RWPE1 (cell line): Measurements from ENCODE around the gene ATG2A.

Experiments
- CTCF ChIA-PET: fragments of 350-600 bp; sonication (Branson Sonifier 250); formaldehyde crosslinking; extraction: SDS; loops from one replicate; lab custom pipeline; 2021; lab: Yijun Ruan, JAX
- POLR2A ChIA-PET: fragments of 400-600 bp; formaldehyde crosslinking; extraction: SDS; loops from one replicate; lab custom pipeline; 2020; ENCODE audit warnings: antibody characterized with exemption; ENCODE audit not compliant: low non-redundant PET; lab: Yijun Ruan, JAX
- DNase-seq: peaks from one replicate; pipeline ENCODE4 v3.0.0; 2012; ENCODE audit warnings: low spot score
- H3K27ac ChIP-seq: fragments of 450-650 bp; 2 replicates; pipeline ENCODE4 v1.5.1; 2017
- TF ChIP-seq, protein P1 (sequence below): fragments of 450-650 bp; conservative IDR thresholded peaks from 2 replicates; pipeline ENCODE4 v1.5.1; 2017; ENCODE audit warnings: low read depth, mild to moderate bottlenecking

The ATG2A gene

DNA sequence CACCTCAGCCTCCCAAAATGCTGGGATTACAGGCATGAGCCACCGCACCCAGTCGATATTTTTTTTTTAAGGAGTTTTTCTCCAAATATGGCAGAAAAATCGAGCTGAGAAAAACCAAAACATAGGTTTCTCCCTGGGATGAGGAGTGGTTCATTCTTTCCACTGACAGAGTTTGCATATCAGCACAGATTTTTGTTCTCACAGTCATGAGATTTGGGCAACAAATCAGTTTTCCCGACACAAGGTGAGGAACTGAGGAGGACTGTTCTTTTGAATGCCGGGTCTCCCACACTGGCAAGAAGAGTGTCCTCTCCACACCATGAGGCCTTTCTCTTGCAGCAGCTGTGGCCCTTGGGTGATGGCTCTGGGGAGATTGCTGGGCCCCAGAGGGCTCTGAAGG, 34.8 kb downstream of the ATG2A start:
- peak overlapping the region; percentile 33; the same call in 1 of the 2 replicates for H3K27ac ChIP-seq
- ChIA-PET POLR2A (interaction anchor here (0.7 kb wide), 1 partner anchor 89 kb away, joined by 4 read pairs; no protein-coding TSS in a partner anchor), CTCF (interaction anchor here (0.6 to 3.0 kb wide), 2 partner anchors 12 to 34 kb away, joined by 4 to 10 read pairs; no protein-coding TSS in a partner anchor)
- TF ChIP-seq, protein P1, sequence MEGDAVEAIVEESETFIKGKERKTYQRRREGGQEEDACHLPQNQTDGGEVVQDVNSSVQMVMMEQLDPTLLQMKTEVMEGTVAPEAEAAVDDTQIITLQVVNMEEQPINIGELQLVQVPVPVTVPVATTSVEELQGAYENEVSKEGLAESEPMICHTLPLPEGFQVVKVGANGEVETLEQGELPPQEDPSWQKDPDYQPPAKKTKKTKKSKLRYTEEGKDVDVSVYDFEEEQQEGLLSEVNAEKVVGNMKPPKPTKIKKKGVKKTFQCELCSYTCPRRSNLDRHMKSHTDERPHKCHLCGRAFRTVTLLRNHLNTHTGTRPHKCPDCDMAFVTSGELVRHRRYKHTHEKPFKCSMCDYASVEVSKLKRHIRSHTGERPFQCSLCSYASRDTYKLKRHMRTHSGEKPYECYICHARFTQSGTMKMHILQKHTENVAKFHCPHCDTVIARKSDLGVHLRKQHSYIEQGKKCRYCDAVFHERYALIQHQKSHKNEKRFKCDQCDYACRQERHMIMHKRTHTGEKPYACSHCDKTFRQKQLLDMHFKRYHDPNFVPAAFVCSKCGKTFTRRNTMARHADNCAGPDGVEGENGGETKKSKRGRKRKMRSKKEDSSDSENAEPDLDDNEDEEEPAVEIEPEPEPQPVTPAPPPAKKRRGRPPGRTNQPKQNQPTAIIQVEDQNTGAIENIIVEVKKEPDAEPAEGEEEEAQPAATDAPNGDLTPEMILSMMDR: no peak
- DNase-seq: no peak

DNA sequence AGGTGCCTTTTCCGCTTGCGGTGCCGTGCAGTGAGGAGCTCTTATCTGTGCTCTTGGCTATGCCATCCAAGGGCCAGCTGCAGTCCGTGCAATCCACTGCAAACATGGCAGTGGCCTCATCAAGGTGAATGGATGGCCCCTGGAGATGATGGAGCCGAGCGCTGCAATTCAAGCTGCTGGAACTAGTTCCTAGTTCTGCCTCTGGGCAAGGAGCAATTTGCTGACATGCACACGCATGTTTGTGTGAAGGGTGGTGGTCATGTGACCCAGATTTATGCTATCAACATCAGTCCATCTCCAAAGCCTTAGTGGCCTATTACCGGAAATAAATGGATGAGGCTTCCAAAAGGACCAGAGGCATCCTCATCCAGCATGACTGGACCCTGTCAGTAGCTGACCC, 35.5 kb downstream of the ATG2A start:
- CTCF ChIA-PET: interaction anchor here (0.5 to 3.0 kb wide), 5 partner anchors 12 to 115 kb away, joined by 3 to 10 read pairs (median 4); partner anchors contain the start of gene BATF2
- POLR2A ChIA-PET: no interaction called here
- TF ChIP-seq, protein P1: no peak
- H3K27ac ChIP-seq: peak overlapping the region; percentile 20; the same call in 1 of the 2 replicates
- DNase-seq: peak; percentile 40

DNA sequence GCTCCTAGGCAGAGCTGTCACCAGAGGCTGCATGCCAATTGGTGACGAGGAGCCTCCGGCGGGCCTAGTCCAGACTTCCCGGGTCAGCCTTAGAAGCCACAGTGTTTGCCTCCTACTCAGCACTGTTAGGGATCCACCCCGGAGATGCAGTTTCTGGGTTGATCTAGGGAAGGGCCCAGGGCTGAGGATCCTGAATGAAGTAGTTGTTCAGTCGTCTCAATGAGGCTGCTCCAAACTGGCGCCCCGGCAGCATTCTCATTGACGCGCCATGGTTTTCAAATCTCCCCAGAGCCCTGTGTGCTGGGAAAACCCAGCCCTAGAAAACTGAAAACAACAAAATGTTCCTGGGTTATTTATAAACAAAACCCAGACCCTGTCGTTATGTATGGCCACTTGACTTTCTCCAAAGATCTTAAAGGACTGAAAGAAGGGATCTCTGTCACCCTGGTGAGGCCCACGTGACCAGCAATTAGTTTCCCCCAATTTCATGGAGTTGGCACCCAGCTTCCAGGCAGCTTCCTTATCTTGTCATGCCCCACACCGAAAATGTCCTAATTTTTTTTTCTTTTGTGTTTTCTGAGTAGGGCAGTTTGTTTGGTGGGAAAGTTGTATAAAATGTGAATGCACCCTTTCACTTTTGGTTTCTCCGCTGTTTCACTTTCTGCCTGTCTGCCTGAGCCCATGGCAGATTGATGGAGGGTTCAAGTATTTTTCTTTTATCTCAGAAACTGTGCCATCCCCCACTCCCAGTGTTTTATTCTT, 36.6 kb downstream of the ATG2A start:
- DNase-seq: no peak
- TF ChIP-seq, protein P1: no peak
- H3K27ac ChIP-seq: no peak overlapping the region
- CTCF ChIA-PET: interaction anchor here (0.6 to 3.0 kb wide), 4 partner anchors 11 to 147 kb away, joined by 3 to 10 read pairs (median 4); partner anchors contain the start of gene SNX15
- POLR2A ChIA-PET: no interaction called here

DNA sequence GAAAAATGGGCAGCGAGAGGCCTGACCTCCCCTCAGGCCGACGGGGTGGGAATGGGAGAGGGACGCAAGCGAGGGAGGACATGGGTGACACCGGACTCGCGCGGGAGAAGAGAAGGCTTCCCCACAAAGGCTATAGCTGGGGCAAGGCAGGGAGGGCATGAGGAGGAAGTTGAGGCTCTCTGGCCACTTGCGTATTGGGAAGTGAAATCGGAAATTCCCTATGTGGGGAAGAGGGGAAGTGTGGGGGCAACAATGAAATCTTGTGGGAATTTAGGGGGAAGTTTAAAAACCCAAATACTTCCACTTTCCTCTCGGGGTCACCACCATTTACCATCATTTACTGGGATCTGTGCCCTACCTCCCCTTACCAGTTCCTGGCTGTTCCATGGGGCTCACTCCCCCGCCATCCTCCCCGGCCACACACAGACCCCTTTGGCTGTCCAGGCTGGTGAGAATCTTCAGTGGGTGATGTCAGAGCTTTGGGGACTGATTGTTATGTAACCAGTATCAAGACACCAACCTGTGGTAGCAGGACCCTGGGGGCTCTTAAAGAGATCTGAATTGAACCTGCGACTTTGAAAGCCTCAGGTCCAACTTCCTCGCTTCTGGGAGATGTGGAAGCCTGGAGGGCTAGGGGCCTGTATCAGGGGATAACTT, 37.6 kb downstream of the ATG2A start:
- H3K27ac ChIP-seq: peak overlapping the region; percentile 86
- ChIA-PET POLR2A (interaction anchor here (0.6 kb wide), 1 partner anchor 33 kb away, joined by 3 read pairs; no protein-coding TSS in a partner anchor), CTCF (interaction anchor here (0.6 to 1.4 kb wide), 5 partner anchors 9 to 449 kb away, joined by 3 to 4 read pairs (median 3); partner anchors contain the start of gene ARL2)
- TF ChIP-seq, protein P1: no peak
- no peak for DNase-seq

DNA sequence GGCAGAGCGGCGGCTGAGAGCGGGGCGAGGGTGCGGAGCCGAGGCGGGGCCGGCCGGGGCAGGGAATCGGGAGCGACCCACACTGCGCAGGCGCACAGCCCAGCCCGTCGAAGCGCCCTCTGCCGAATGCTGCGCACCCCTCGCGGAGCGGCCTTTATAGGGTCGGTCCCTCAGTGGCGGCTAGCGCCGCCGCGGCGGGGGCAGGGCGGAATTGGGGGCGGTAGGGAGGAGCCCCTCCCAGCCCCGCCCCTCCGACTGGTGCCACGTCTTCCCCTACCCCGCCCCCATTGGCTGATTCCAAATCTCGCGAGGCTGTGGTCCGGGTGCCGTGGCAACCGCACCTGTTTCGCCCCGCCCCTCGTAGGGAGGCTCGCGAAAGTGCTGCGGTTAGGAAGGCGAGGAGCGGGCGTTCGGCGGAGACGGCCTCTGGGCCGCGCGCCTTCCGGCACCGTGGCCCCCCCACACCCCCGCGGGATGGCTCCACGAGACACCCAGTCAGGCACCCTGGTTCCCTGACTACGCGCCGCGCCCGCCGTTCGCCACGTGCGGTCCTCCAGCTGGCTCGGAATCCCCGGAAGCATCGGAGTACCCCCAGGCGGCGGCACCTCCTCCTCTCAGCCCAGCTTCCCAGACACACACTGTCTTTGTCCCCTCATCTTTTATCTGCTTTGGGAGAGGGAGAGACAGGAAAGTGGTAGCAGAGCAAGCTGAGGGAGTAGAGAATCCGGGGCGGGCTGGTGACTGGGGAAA, 38.3 kb downstream of the ATG2A start, which contains the start of gene EHD1:
EHD1 (minus strand) TSS at position 128 of the 750 bp plus-strand sequence. CDS start 157 bp downstream, outside the sequence.
- DNase-seq: peak; percentile 99
- TF ChIP-seq, protein P1: peak; percentile 69
- ChIA-PET CTCF (interaction anchor here (0.6 to 1.8 kb wide), 12 partner anchors 9 to 450 kb away, joined by 3 to 6 read pairs (median 3); partner anchors contain the start of genes ARL2 and CAPN1), POLR2A (interaction anchor here (0.6 to 2.0 kb wide), 2 partner anchors 31 to 33 kb away, joined by 3 to 6 read pairs; no protein-coding TSS in a partner anchor)
- peak within 1 kb of the TSS; percentile 86 for H3K27ac ChIP-seq
